Thoracic aorta (tissue), 2 donors: ENCODE data around the gene CDC25B. TPM values are rescaled to one million over a fixed set of nuclear protein-coding genes. Genes with fewer than 3 reads are reported as not detected.
"Not testable (repeated sequence)": the region's sequence is repeated elsewhere in the genome, so short reads cannot be mapped to it uniquely, and the experiment has no call there.

Experiments
- ATAC-seq: fragments of 150-250 bp; one replicate; pipeline ENCODE4 v1.8.0; 2017; ENCODE audit warnings: low read depth; ENCODE audit not compliant: insufficient number of reproducible peaks, low FRiP score
- DNase-seq: peaks from one replicate; pipeline ENCODE4 v3.0.0-alpha.2; 2020; ENCODE audit warnings: low spot score
- H3K27ac ChIP-seq, 2 donors: fragments of 200-600 bp; sonication (generic); 1 replicate in 1 of 2; 2 replicates in 1 of 2; pipeline ENCODE4 v1.5.1; 2016; ENCODE audit warnings: mild to moderate bottlenecking in 2 of 2, moderate library complexity in 2 of 2
- H3K27me3 ChIP-seq: fragments of 200-600 bp; sonication (generic); replicated peaks from 2 replicates; pipeline ENCODE4 v1.6.0; 2016; ENCODE audit warnings: mild to moderate bottlenecking; ENCODE audit not compliant: insufficient read depth
- H3K36me3 ChIP-seq: fragments of 200-600 bp; sonication (generic); one replicate; pipeline ENCODE4 v1.5.1; 2016
- H3K4me1 ChIP-seq, 2 donors: fragments of 200-600 bp; sonication (generic); 1 replicate in 1 of 2; 2 replicates in 1 of 2; pipeline versions ENCODE4 v1.5.1 to v1.6.0; 2016; ENCODE audit warnings: low read depth in 2 of 2, mild to moderate bottlenecking in 1 of 2; ENCODE audit not compliant: control insufficient read depth in 1 of 2
- H3K4me3 ChIP-seq: fragments of 200-600 bp; sonication (generic); 2 replicates; pipeline ENCODE4 v1.5.1; 2016; ENCODE audit warnings: mild to moderate bottlenecking
- H3K9me3 ChIP-seq: fragments of 200-600 bp; sonication (generic); 2 replicates; pipeline ENCODE4 v1.5.1; 2016
- CTCF ChIP-seq: fragments of 200-600 bp; sonication (generic); IDR thresholded peaks from one replicate; pipeline ENCODE4 v1.5.1; 2019; ENCODE audit warnings: antibody characterized with exemption
- total RNA-seq, 2 donors: library from RNA; depleted of rRNA; stranded (reverse); fragments of >200 nt; gene quantifications; one replicate each; pipeline versions ENCODE4 v1.1.0 to v1.2.3, GENCODE V29; 2016

Gene CDC25B
- total RNA-seq, 2 donors from 2014 or later = 28.4 to 41.8 TPM

GRCh38 chr20:3826420-3826819 lies 30.3 kb downstream of the CDC25B start:
- TF ChIP-seq CTCF = no peak
- no peak for DNase-seq
- ATAC-seq = no peak
- H3K36me3 ChIP-seq = peaks cover 24% of the 10 kb centered on the region
- peaks cover 0 to 2% of the 10 kb centered on the region in 2 donors for H3K4me1 ChIP-seq
- H3K27me3 ChIP-seq = no peaks in the 10 kb centered on the region
- no peak overlapping the region for H3K4me3 ChIP-seq
- H3K9me3 ChIP-seq = no peaks in the 10 kb centered on the region
- H3K27ac ChIP-seq = no peak overlapping the region

GRCh38 chr20:3828798-3829197 lies 32.7 kb downstream of the CDC25B start:
- ATAC-seq (no peak), DNase-seq (no peak)
- Histone ChIP-seq H3K27ac (no peak overlapping the region), H3K9me3 (no peaks in the 10 kb centered on the region), H3K27me3 (no peaks in the 10 kb centered on the region), H3K4me1 (no peaks in the 10 kb centered on the region), H3K4me3 (no peak overlapping the region), H3K36me3 (peaks cover 13% of the 10 kb centered on the region)
- no peak for TF ChIP-seq CTCF

GRCh38 chr20:3829891-3830290 lies 33.8 kb downstream of the CDC25B start:
- not testable (repeated sequence) for ATAC-seq, H3K4me1 ChIP-seq, H3K27ac ChIP-seq, H3K9me3 ChIP-seq, H3K27me3 ChIP-seq, H3K4me3 ChIP-seq, DNase-seq, H3K36me3 ChIP-seq

GRCh38 chr20:3836132-3836531 lies 40.0 kb downstream of the CDC25B start:
- no peaks in the 10 kb centered on the region for H3K9me3 ChIP-seq
- no peak for TF ChIP-seq CTCF
- no peaks in the 10 kb centered on the region for H3K4me1 ChIP-seq
- ATAC-seq = no peak
- no peaks in the 10 kb centered on the region for H3K36me3 ChIP-seq
- DNase-seq = no peak
- no peak overlapping the region for H3K27ac ChIP-seq
- H3K4me3 ChIP-seq = no peak overlapping the region
- H3K27me3 ChIP-seq = no peaks in the 10 kb centered on the region

GRCh38 chr20:3839328-3839727 lies 43.2 kb downstream of the CDC25B start:
- Histone ChIP-seq H3K36me3 (no peaks in the 10 kb centered on the region), H3K27ac (no peak overlapping the region), H3K27me3 (no peaks in the 10 kb centered on the region), H3K9me3 (no peaks in the 10 kb centered on the region), H3K4me1 (no peaks in the 10 kb centered on the region), H3K4me3 (no peak overlapping the region)
- TF ChIP-seq CTCF = no peak
- no peak for ATAC-seq
- no peak for DNase-seq

- not testable (repeated sequence) for H3K9me3 ChIP-seq, H3K36me3 ChIP-seq, H3K27me3 ChIP-seq, DNase-seq, H3K27ac ChIP-seq, H3K4me3 ChIP-seq, ATAC-seq, H3K4me1 ChIP-seq
These were observed 44.1 kb downstream of the CDC25B start for GRCh38 chr20:3840201-3840600.
